C4-2B (cell line): ENCODE measurements around the gene CAMTA1.

ENCODE experiments used
- H3K27ac ChIP-seq: fragments of 450-650 bp; 2 replicates; pipeline ENCODE4 v1.5.1; 2017
- ZFX ChIP-seq: fragments of 450-650 bp; IDR thresholded peaks from 2 replicates; pipeline ENCODE4 v1.6.1; 2017
- TF ChIP-seq, protein P1 (sequence below): fragments of 450-650 bp; conservative IDR thresholded peaks from 2 replicates; pipeline ENCODE4 v1.5.1; 2017; ENCODE audit warnings: mild to moderate bottlenecking

The CAMTA1 gene

GRCh38 chr1:7693662-7694061 is 908.4 kb downstream of the CAMTA1 start:
- TF ChIP-seq, protein P1, sequence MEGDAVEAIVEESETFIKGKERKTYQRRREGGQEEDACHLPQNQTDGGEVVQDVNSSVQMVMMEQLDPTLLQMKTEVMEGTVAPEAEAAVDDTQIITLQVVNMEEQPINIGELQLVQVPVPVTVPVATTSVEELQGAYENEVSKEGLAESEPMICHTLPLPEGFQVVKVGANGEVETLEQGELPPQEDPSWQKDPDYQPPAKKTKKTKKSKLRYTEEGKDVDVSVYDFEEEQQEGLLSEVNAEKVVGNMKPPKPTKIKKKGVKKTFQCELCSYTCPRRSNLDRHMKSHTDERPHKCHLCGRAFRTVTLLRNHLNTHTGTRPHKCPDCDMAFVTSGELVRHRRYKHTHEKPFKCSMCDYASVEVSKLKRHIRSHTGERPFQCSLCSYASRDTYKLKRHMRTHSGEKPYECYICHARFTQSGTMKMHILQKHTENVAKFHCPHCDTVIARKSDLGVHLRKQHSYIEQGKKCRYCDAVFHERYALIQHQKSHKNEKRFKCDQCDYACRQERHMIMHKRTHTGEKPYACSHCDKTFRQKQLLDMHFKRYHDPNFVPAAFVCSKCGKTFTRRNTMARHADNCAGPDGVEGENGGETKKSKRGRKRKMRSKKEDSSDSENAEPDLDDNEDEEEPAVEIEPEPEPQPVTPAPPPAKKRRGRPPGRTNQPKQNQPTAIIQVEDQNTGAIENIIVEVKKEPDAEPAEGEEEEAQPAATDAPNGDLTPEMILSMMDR: no peak
- TF ChIP-seq ZFX: no peak
- no peak overlapping the region for H3K27ac ChIP-seq

- no peak for TF ChIP-seq ZFX
- TF ChIP-seq, protein P1: no peak
These were observed 909.6 kb downstream of the CAMTA1 start for GRCh38 chr1:7694600-7695496.

GRCh38 chr1:7695497-7696117 is 910.4 kb downstream of the CAMTA1 start:
- no peak for TF ChIP-seq ZFX
- TF ChIP-seq, protein P1: no peak

More at GRCh38 chr1:7694600-7695496, 909.6 kb downstream of the CAMTA1 start:
- no peak overlapping the region for H3K27ac ChIP-seq

DNA sequence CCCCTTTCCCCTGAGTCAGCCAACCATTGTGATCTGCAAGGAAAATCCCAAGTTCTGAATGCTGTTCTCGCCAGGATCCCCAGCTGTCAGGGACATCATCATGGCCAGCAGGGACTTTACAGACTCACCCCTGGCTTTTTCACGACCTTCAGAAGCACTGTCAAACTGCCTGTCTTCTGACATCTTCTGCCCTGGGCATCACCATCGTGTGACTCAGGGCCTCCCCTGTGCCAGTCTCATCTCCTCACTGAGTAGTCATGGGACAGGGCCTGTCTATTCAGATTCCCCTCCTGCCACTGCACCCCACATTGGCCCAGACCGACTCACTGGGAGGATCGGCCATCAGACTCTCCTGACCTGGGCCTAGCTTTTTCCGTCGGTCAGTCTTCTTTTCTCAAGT is 913.4 kb downstream of the CAMTA1 start:
- H3K27ac ChIP-seq: no peak overlapping the region
- no peak for TF ChIP-seq ZFX
- TF ChIP-seq, protein P1: no peak

More at GRCh38 chr1:7695497-7696117, 910.4 kb downstream of the CAMTA1 start:
- H3K27ac ChIP-seq: no peak overlapping the region

DNA sequence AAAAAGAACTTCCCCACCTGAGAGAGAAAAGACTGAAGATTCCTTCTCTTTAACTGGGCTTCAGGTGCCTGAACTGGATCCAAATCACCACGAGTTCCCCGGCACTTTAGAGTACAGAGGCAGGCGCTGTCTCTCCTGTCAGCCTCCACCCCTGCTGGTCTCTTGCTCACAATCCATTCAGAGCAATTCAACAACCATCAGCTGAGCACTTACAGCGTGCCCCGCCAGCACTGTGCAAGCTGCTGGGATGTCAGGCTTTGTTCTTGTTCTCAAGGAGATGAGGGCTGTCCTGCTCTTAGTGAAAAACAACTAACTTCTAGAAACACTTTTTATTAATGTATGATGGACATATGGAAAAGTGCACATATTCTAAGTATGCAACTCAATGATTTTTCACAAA is 917.1 kb downstream of the CAMTA1 start:
- no peak for TF ChIP-seq ZFX
- TF ChIP-seq, protein P1: no peak
- no peak overlapping the region for H3K27ac ChIP-seq

DNA sequence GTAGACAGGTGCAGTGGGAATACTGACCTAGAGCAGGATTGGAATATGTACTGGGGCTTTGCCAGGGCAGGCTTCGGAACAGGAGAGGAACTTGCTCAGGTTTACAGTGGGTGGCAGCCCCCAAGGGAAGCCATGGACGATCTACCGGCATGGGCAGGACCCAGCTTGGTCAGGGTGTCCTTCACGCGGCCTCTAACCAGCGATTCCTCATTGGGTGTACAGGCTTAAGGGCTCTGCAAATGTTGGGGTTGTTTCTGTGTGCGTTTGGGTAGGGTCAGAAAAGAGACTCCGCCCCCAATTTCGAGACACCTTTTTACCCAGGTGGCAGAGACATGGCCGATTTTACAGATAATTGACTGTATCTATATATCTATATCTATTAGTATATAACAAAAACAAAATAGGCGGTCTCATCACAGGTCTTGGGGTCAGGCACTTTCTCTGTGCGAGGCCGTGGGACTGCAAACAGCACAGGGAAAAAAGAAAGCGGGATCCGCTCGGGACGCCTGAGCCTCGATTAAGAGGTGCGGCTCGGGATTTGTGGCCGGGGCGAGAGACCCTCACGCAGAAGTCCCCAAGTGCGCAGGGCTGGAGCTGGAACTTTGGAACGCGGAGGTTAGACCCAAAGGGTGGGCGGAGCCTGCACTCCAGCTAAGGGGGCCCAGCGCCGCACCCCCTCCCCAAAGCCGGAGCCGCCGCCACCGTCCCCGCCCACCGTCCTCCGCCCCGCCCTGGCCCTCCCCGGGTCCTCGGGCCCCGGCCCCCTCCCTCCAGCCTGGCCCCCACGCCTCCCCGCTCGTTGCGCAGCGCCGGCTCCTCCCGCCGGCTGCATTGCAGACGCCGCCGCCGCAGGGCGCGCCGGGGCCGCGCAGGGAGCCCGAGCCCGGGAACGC is 918.3 kb downstream of the CAMTA1 start:
- peak overlapping the region; percentile 30; the same call in 1 of the 2 replicates for H3K27ac ChIP-seq
- no peak for TF ChIP-seq ZFX
- TF ChIP-seq, protein P1: no peak
